Trophoblast cell (in vitro differentiated cells and primary cell): ENCODE results near the gene ATG9A.
"Not testable (repeated sequence)": the region's sequence is repeated elsewhere in the genome, so short reads cannot be mapped to it uniquely, and the experiment has no call there.

ENCODE experiments used
- DNase-seq, 2 donors: peaks; one replicate each; pipeline ENCODE4 v3.0.0-alpha.2; 2016
- H2AFZ ChIP-seq: 2 replicates; pipeline ENCODE4 v1.6.1; 2013; ENCODE audit warnings: low read length, moderate library complexity, mild to moderate bottlenecking; ENCODE audit not compliant: insufficient read depth, poor library complexity
- H2AK5ac ChIP-seq: 2 replicates; pipeline ENCODE4 v1.6.1; 2013; ENCODE audit warnings: mild to moderate bottlenecking, low read length
- H2BK120ac ChIP-seq: 2 replicates; pipeline ENCODE4 v1.6.1; 2013; ENCODE audit warnings: low read length, mild to moderate bottlenecking, moderate library complexity; ENCODE audit not compliant: insufficient read depth, poor library complexity
- H2BK12ac ChIP-seq: 2 replicates; pipeline ENCODE4 v1.6.1; 2013; ENCODE audit warnings: mild to moderate bottlenecking, low read length, moderate library complexity
- H2BK5ac ChIP-seq: 2 replicates; pipeline ENCODE4 v1.6.1; 2013; ENCODE audit warnings: low read length, low read depth, moderate library complexity, mild to moderate bottlenecking; ENCODE audit not compliant: poor library complexity
- H3K14ac ChIP-seq: 2 replicates; pipeline ENCODE4 v1.6.1; 2013; ENCODE audit warnings: mild to moderate bottlenecking, low read length
- H3K18ac ChIP-seq: 2 replicates; pipeline ENCODE4 v1.6.1; 2013; ENCODE audit warnings: mild to moderate bottlenecking, low read length
- H3K23ac ChIP-seq: 2 replicates; pipeline ENCODE4 v1.6.1; 2013; ENCODE audit warnings: low read length
- H3K27ac ChIP-seq: 2 replicates; pipeline ENCODE4 v1.5.1; 2013; ENCODE audit warnings: low read depth, mild to moderate bottlenecking, inconsistent platforms, low read length, moderate library complexity
- H3K27me3 ChIP-seq: 2 replicates; pipeline ENCODE4 v1.6.1; 2013; ENCODE audit warnings: inconsistent platforms, mild to moderate bottlenecking, low read length, moderate library complexity; ENCODE audit not compliant: insufficient read depth
- H3K36me3 ChIP-seq, 2 experiments: 1 replicate in 1 of 2; 2 replicates in 1 of 2; pipeline ENCODE4 v1.6.1; 2013; ENCODE audit warnings: low read length in 2 of 2, mild to moderate bottlenecking in 2 of 2, moderate library complexity in 1 of 2; ENCODE audit not compliant: insufficient read depth in 2 of 2, control insufficient read depth in 1 of 2
- H3K4ac ChIP-seq: 2 replicates; pipeline ENCODE4 v1.6.1; 2013; ENCODE audit warnings: low read depth, mild to moderate bottlenecking, low read length, moderate library complexity
- H3K4me1 ChIP-seq, 2 experiments: 1 replicate in 1 of 2; 2 replicates in 1 of 2; pipeline ENCODE4 v1.6.1; 2013; ENCODE audit warnings: low read length in 2 of 2, mild to moderate bottlenecking in 2 of 2, moderate library complexity in 1 of 2; ENCODE audit not compliant: insufficient read depth in 2 of 2, control insufficient read depth in 1 of 2
- H3K4me2 ChIP-seq: 2 replicates; pipeline ENCODE4 v1.6.1; 2013; ENCODE audit warnings: inconsistent platforms, mild to moderate bottlenecking, low read length, moderate library complexity
- H3K4me3 ChIP-seq: 2 replicates; pipeline ENCODE4 v1.5.1; 2013; ENCODE audit warnings: mild to moderate bottlenecking, low read depth, low read length, inconsistent platforms
- H3K79me1 ChIP-seq: one replicate; pipeline ENCODE4 v1.6.1; 2013; ENCODE audit warnings: low read length
- H3K79me2 ChIP-seq: 2 replicates; pipeline ENCODE4 v1.6.1; 2013; ENCODE audit warnings: low read length, mild to moderate bottlenecking; ENCODE audit not compliant: control insufficient read depth, insufficient read depth, poor library complexity
- H3K9ac ChIP-seq: 2 replicates; pipeline ENCODE4 v1.6.1; 2013; ENCODE audit warnings: mild to moderate bottlenecking, low read length
- H3K9me3 ChIP-seq: 2 replicates; pipeline ENCODE4 v1.6.1; 2013; ENCODE audit warnings: low read depth, mild to moderate bottlenecking, control low read depth, inconsistent platforms, low read length; ENCODE audit not compliant: insufficient read depth
- H4K12ac ChIP-seq: 2 replicates; pipeline ENCODE4 v1.6.1; 2013; ENCODE audit warnings: low read depth, mild to moderate bottlenecking, low read length, moderate library complexity
- H4K8ac ChIP-seq: 2 replicates; pipeline ENCODE4 v1.6.1; 2013; ENCODE audit warnings: low read depth, mild to moderate bottlenecking, low read length, moderate library complexity
- H4K91ac ChIP-seq: one replicate; pipeline ENCODE4 v1.6.1; 2013; ENCODE audit warnings: low read depth, mild to moderate bottlenecking, low read length, moderate library complexity
- WGBS: extraction: QIAGEN DNeasy Blood & Tissue Kit; methylation state at CpG from one replicate; pipeline ENCODE4 v1.1.7; 2013; ENCODE audit warnings: missing lambda C conversion rate; ENCODE audit not compliant: insufficient read length, insufficient coverage; ENCODE audit errors: extremely low coverage; 5-methylcytosine and 5-hydroxymethylcytosine counted together

Gene ATG9A

DNA sequence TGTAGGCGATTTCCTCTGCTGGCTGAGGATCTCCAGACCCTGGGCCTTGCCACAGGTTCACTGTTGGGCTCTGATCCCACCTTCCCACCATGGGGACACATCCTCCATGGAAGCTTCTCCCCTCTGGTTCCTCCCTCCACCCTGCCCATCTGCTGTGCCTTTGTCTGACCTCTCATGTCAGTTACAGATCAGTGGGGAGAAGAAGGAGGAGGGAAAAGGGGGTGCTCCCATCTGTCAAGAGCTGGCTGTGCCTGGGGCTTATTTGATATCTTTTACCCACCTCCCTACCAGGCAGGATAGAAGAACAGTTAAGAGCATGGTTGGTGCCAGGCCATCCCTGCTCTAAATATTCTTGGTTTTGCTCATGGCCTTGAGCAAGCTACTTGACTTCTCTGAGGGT is 37.5 kb upstream of the ATG9A start:
- no peak overlapping the region for H3K9ac ChIP-seq
- no peaks in the 10 kb centered on the region for H3K4me1 ChIP-seq
- no peak overlapping the region for H4K12ac ChIP-seq
- no peak overlapping the region for H3K23ac ChIP-seq
- no peaks in the 10 kb centered on the region for H3K36me3 ChIP-seq
- H3K27me3 ChIP-seq: no peaks in the 10 kb centered on the region
- no peak overlapping the region for H3K4ac ChIP-seq
- no peak overlapping the region for H3K4me3 ChIP-seq
- no peaks in the 10 kb centered on the region for H3K79me2 ChIP-seq
- H4K8ac ChIP-seq: no peak overlapping the region
- no peaks in the 10 kb centered on the region for H3K79me1 ChIP-seq
- no peak for DNase-seq
- no peak overlapping the region for H3K14ac ChIP-seq
- no peak overlapping the region for H2AK5ac ChIP-seq
- no peak overlapping the region for H2BK5ac ChIP-seq
- no peak overlapping the region for H3K27ac ChIP-seq
- H3K9me3 ChIP-seq: peaks cover 1% of the 10 kb centered on the region
- no peak overlapping the region for H2AFZ ChIP-seq
- no peak overlapping the region for H3K18ac ChIP-seq
- no peak overlapping the region for H3K4me2 ChIP-seq
- WGBS: no CpG with 5 or more reads among the region's 1 CpG
- H2BK12ac ChIP-seq: no peak overlapping the region
- H2BK120ac ChIP-seq: no peak overlapping the region
- no peak overlapping the region for H4K91ac ChIP-seq

GRCh38 chr2:219266232-219266631 is 36.8 kb upstream of the ATG9A start:
- Histone ChIP-seq H3K79me2 (no peaks in the 10 kb centered on the region), H3K27ac (no peak overlapping the region), H3K4me1 (no peaks in the 10 kb centered on the region), H3K4me2 (no peak overlapping the region), H2BK12ac (no peak overlapping the region), H3K9ac (no peak overlapping the region), H3K36me3 (no peaks in the 10 kb centered on the region), H3K4ac (no peak overlapping the region), H4K91ac (no peak overlapping the region), H3K27me3 (no peaks in the 10 kb centered on the region), H2BK5ac (no peak overlapping the region), H4K12ac (no peak overlapping the region), H3K18ac (no peak overlapping the region), H2AFZ (no peak overlapping the region), H2AK5ac (no peak overlapping the region), H3K9me3 (peaks cover 1% of the 10 kb centered on the region), H3K14ac (no peak overlapping the region), H2BK120ac (no peak overlapping the region), H3K23ac (no peak overlapping the region), H3K79me1 (no peaks in the 10 kb centered on the region), H3K4me3 (no peak overlapping the region), H4K8ac (no peak overlapping the region)
- WGBS: no CpG with 5 or more reads among the region's 5 CpGs
- no peak for DNase-seq

DNA sequence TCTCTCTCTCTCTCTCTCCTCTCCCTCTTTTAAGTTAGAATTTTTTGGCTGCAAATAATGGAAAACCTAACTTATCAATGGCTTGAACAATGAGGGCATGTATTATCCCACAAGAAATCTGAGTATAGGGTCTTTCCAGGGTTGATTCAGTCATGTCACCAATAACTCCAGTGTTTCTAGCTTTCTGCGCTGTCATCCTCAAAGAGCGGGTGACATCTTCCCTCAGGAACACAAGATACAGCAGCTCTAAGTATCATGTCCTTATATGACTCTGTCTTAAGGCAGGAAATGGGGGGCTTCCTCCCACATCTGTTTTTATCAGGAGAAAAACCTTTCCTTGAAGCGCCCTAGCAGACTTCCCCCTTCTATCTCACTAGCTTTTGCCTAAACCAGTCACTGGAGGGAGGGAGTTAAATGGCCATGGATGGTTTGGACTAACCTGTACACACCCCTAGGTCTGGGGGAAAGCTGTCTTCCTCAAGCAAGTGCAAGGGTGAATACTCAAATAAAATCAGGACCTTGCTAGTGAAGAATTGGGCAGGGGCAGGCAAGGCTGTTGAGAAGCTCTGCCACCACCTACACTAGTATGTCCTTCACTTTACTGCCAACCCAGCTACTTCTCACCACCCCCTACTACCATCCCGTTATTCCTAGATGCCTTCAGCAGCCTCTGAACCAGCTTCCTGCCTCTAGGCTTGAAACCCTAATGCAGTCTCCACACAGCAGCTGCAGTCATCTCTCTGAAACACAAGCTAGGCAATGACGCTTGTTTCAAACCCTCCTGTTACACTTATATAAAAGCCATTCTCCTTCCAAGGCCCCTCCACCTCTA is 31.8 kb upstream of the ATG9A start:
- Histone ChIP-seq H4K12ac (no peak overlapping the region), H3K36me3 (no peaks in the 10 kb centered on the region), H3K79me1 (no peaks in the 10 kb centered on the region), H3K23ac (no peak overlapping the region), H2BK120ac (no peak overlapping the region), H4K8ac (no peak overlapping the region), H3K27me3 (no peaks in the 10 kb centered on the region), H3K79me2 (no peaks in the 10 kb centered on the region), H3K9ac (no peak overlapping the region), H3K4ac (no peak overlapping the region), H3K14ac (no peak overlapping the region), H3K4me2 (no peak overlapping the region), H3K9me3 (peaks cover 1% of the 10 kb centered on the region), H3K4me3 (no peak overlapping the region), H2AK5ac (no peak overlapping the region), H3K4me1 (no peaks in the 10 kb centered on the region), H2AFZ (no peak overlapping the region), H2BK12ac (no peak overlapping the region), H3K27ac (no peak overlapping the region), H3K18ac (no peak overlapping the region), H4K91ac (no peak overlapping the region), H2BK5ac (no peak overlapping the region)
- no peak for DNase-seq
- WGBS: no CpG with 5 or more reads among the region's 5 CpGs

GRCh38 chr2:219258942-219259341 is 29.5 kb upstream of the ATG9A start:
- WGBS: no CpG with 5 or more reads among the region's 10 CpGs
- H2AK5ac ChIP-seq, H3K9me3 ChIP-seq, H3K4ac ChIP-seq, H3K27ac ChIP-seq, H2BK120ac ChIP-seq, H4K91ac ChIP-seq, H2BK5ac ChIP-seq, H3K14ac ChIP-seq, H3K9ac ChIP-seq, H3K4me3 ChIP-seq, H3K36me3 ChIP-seq, H3K18ac ChIP-seq, H3K4me2 ChIP-seq, H2AFZ ChIP-seq, H3K79me2 ChIP-seq, H4K8ac ChIP-seq, DNase-seq, H3K23ac ChIP-seq, H2BK12ac ChIP-seq, H4K12ac ChIP-seq, H3K4me1 ChIP-seq, H3K79me1 ChIP-seq: not testable (repeated sequence)
- peaks cover 17% of the 10 kb centered on the region for H3K27me3 ChIP-seq
